Urinary bladder (tissue), 4 donors: Measurements from ENCODE around the gene PPP1R18. TPM values are rescaled to one million over a fixed set of nuclear protein-coding genes. Genes with fewer than 3 reads are reported as not detected.

Experiments
- DNase-seq: peaks from one replicate; pipeline ENCODE4 v3.0.0-alpha.2; 2015; ENCODE audit errors: extremely low spot score
- H3K27ac ChIP-seq: one replicate; pipeline ENCODE4 v1.5.1; 2013; ENCODE audit warnings: low read depth, mild to moderate bottlenecking, moderate library complexity
- H3K36me3 ChIP-seq: one replicate; pipeline ENCODE4 v1.6.1; 2013; ENCODE audit warnings: mild to moderate bottlenecking, moderate library complexity; ENCODE audit not compliant: insufficient read depth
- H3K4me1 ChIP-seq: one replicate; pipeline ENCODE4 v1.6.1; 2013; ENCODE audit warnings: mild to moderate bottlenecking, moderate library complexity; ENCODE audit not compliant: insufficient read depth
- H3K4me3 ChIP-seq: one replicate; pipeline ENCODE4 v1.5.1; 2013; ENCODE audit warnings: low read depth, low read length
- WGBS: extraction: QIAGEN DNeasy Blood & Tissue Kit; methylation state at CpG from one replicate; pipeline ENCODE4 v1.1.7; 2013; 5-methylcytosine and 5-hydroxymethylcytosine counted together
- polyA plus RNA-seq: library from polyadenylated mRNA; stranded (reverse); fragments of 200-250 nt; gene quantifications from one replicate; pipeline ENCODE4 v1.2.3, GENCODE V29; 2013
- total RNA-seq: library from RNA; depleted of rRNA; stranded (reverse); fragments of >200 nt; gene quantifications from one replicate; pipeline ENCODE4 v1.2.3, GENCODE V29; 2014
- donor health status: healthy with polysubstance abuse.
- donor health status: healthy.

The PPP1R18 gene
- total and polyA plus RNA-seq, 2 donors: 32.7 to 81.9 TPM

- WGBS: 83% methylated on average over 9 of the region's 9 CpGs
- no peak overlapping the region for H3K4me3 ChIP-seq
Measured at GRCh38 chr6:30688569-30688968, 2.1 kb upstream of the PPP1R18 start.

GRCh38 chr6:30687659-30688431 is 1.4 kb upstream of the PPP1R18 start:
- no peaks in the 10 kb centered on the region for H3K36me3 ChIP-seq
- peak overlapping the region; percentile 67 for H3K4me3 ChIP-seq
- 9% methylated on average over 22 of the region's 22 CpGs for WGBS
- H3K4me1 ChIP-seq: no peaks in the 10 kb centered on the region
- no peak for DNase-seq
- peak overlapping the region; percentile 98 for H3K27ac ChIP-seq

More at GRCh38 chr6:30688569-30688968, 2.1 kb upstream of the PPP1R18 start:
- no peak for DNase-seq
- Histone ChIP-seq H3K36me3 (no peaks in the 10 kb centered on the region), H3K4me1 (no peaks in the 10 kb centered on the region), H3K27ac (peak overlapping the region; percentile 98)

- Histone ChIP-seq H3K27ac (peak overlapping the region; percentile 98), H3K4me1 (no peaks in the 10 kb centered on the region), H3K4me3 (peak overlapping the region; percentile 67), H3K36me3 (no peaks in the 10 kb centered on the region)
- under 1% methylated on average over 52 of the region's 52 CpGs for WGBS
- DNase-seq: peak; percentile 80
Measured at GRCh38 chr6:30686908-30687658, 638 bp upstream of the PPP1R18 start.

GRCh38 chr6:30685157-30686008 is 1.1 kb downstream of the PPP1R18 start:
- H3K4me3 ChIP-seq: peak overlapping the region; percentile 67
- 24% methylated on average over 29 of the region's 29 CpGs for WGBS
- H3K4me1 ChIP-seq: no peaks in the 10 kb centered on the region
- no peaks in the 10 kb centered on the region for H3K36me3 ChIP-seq
- no peak for DNase-seq
- peak overlapping the region; percentile 76 for H3K27ac ChIP-seq

GRCh38 chr6:30684386-30685156 is 1.9 kb downstream of the PPP1R18 start:
- WGBS: 16% methylated on average over 21 of the region's 21 CpGs
- Histone ChIP-seq H3K4me1 (no peaks in the 10 kb centered on the region), H3K4me3 (peak overlapping the region; percentile 67), H3K36me3 (no peaks in the 10 kb centered on the region), H3K27ac (peak overlapping the region; percentile 76)
- no peak for DNase-seq

GRCh38 chr6:30683980-30684338 is 2.5 kb downstream of the PPP1R18 start:
- Histone ChIP-seq H3K4me3 (peak overlapping the region; percentile 67), H3K27ac (peak overlapping the region; percentile 76), H3K36me3 (no peaks in the 10 kb centered on the region), H3K4me1 (no peaks in the 10 kb centered on the region)
- DNase-seq: no peak
- 7% methylated on average over 2 of the region's 2 CpGs for WGBS

GRCh38 chr6:30683183-30683979 is 3.1 kb downstream of the PPP1R18 start:
- Histone ChIP-seq H3K4me1 (no peaks in the 10 kb centered on the region), H3K4me3 (peak overlapping the region; percentile 67), H3K36me3 (no peaks in the 10 kb centered on the region), H3K27ac (peak overlapping the region; percentile 91)
- no peak for DNase-seq
- 5% methylated on average over 7 of the region's 7 CpGs for WGBS

- Histone ChIP-seq H3K4me3 (peak overlapping the region; percentile 67), H3K27ac (peak overlapping the region; percentile 91), H3K4me1 (no peaks in the 10 kb centered on the region), H3K36me3 (no peaks in the 10 kb centered on the region)
- DNase-seq: no peak
- 7% methylated on average over 11 of the region's 11 CpGs for WGBS
Measured at GRCh38 chr6:30682143-30683117, 4.0 kb downstream of the PPP1R18 start.

- H3K4me3 ChIP-seq: peak overlapping the region; percentile 16
Measured at GRCh38 chr6:30681766-30682142, 4.7 kb downstream of the PPP1R18 start.

GRCh38 chr6:30679765-30680535 is 6.5 kb downstream of the PPP1R18 start:
- DNase-seq: no peak
- H3K4me3 ChIP-seq: no peak overlapping the region
- H3K4me1 ChIP-seq: no peaks in the 10 kb centered on the region
- 55% methylated on average over 7 of the region's 7 CpGs for WGBS
- no peaks in the 10 kb centered on the region for H3K36me3 ChIP-seq
- H3K27ac ChIP-seq: no peak overlapping the region

More at GRCh38 chr6:30681766-30682142, 4.7 kb downstream of the PPP1R18 start:
- Histone ChIP-seq H3K36me3 (no peaks in the 10 kb centered on the region), H3K4me1 (no peaks in the 10 kb centered on the region), H3K27ac (peak overlapping the region; percentile 91)
- no peak for DNase-seq
- 25% methylated on average over 4 of the region's 4 CpGs for WGBS
